Brain microvascular endothelial cell (primary cell): ENCODE data around the gene PTPRN2.

Experiments used
- DNase-seq: peaks from one replicate; pipeline ENCODE4 v3.0.0-alpha.2; 2020
- H3K27ac ChIP-seq: fragments of 250-450 bp; sonication (Bioruptor Pico); 2 replicates; pipeline ENCODE4 v1.5.1; 2020; ENCODE audit warnings: mild to moderate bottlenecking, moderate library complexity
- H3K27me3 ChIP-seq: fragments of 250-450 bp; sonication (Bioruptor Pico); replicated peaks from 2 replicates; pipeline ENCODE4 v1.5.1; 2020; ENCODE audit warnings: mild to moderate bottlenecking
- H3K36me3 ChIP-seq: fragments of 250-450 bp; sonication (Bioruptor Pico); replicated peaks from 2 replicates; pipeline ENCODE4 v1.5.1; 2020; ENCODE audit warnings: mild to moderate bottlenecking
- H3K4me3 ChIP-seq: 2 replicates; pipeline ENCODE4 v1.5.1; 2011; ENCODE audit warnings: low read depth, mild to moderate bottlenecking, control low read depth, low read length, moderate library complexity
- in situ Hi-C: cut with HindIII; loops from 2 replicates; pipeline ENCODE4 v1.10.0; 2017; ENCODE audit warnings: low sequenced_read_pairs, low pct_ligation_motif_present
- TF ChIP-seq, protein P1 (sequence below): IDR thresholded peaks from 2 replicates; pipeline ENCODE4 v1.5.1; 2011; ENCODE audit warnings: low read depth, mild to moderate bottlenecking, moderate library complexity, low read length, control low read depth, inconsistent platforms; ENCODE audit errors: missing control alignments

The PTPRN2 gene

DNA sequence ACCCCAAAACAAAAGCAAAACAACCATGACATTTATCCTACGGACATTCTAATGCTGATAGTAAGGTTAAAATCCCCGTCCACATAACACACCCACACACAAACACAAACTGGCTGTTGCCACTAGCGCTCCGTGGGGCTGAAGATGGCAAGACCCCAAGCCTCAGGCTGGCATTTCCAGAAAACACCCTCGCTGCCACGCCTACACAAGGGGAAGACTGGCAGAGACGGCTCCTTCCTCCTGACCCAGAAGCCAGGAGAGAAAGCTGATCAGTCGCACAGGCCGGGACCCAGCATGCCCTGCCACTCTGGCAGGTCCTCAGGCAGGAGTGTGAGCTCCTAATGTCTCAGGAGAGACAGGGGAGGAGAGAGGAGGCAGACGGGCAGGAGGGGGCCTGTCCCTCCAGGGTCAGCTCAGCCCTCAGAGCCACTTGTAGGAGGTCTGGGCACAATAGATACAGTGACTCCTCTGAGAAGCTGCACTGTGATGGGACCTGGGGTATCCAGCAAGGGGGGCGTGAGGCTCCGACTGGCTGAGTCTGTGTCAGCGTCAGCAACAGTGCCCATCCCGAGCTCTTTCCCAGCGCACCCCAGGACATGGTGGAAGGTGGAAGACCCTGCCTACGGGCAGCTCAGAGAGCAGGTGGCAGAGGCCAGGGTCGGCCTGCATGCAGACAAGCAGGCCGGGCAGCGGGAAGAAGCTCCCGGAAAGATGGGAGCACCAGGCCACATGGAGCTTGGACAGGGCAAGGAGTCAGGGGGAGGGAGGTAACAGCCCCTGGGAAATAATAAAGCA, 326.9 kb downstream of the PTPRN2 start:
- no peak for DNase-seq
- Histone ChIP-seq H3K4me3 (no peak overlapping the region), H3K27me3 (no peaks in the 10 kb centered on the region), H3K36me3 (no peaks in the 10 kb centered on the region), H3K27ac (no peak overlapping the region)
- TF ChIP-seq, protein P1, sequence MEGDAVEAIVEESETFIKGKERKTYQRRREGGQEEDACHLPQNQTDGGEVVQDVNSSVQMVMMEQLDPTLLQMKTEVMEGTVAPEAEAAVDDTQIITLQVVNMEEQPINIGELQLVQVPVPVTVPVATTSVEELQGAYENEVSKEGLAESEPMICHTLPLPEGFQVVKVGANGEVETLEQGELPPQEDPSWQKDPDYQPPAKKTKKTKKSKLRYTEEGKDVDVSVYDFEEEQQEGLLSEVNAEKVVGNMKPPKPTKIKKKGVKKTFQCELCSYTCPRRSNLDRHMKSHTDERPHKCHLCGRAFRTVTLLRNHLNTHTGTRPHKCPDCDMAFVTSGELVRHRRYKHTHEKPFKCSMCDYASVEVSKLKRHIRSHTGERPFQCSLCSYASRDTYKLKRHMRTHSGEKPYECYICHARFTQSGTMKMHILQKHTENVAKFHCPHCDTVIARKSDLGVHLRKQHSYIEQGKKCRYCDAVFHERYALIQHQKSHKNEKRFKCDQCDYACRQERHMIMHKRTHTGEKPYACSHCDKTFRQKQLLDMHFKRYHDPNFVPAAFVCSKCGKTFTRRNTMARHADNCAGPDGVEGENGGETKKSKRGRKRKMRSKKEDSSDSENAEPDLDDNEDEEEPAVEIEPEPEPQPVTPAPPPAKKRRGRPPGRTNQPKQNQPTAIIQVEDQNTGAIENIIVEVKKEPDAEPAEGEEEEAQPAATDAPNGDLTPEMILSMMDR = no peak
- in situ Hi-C loops = no loop called here

DNA sequence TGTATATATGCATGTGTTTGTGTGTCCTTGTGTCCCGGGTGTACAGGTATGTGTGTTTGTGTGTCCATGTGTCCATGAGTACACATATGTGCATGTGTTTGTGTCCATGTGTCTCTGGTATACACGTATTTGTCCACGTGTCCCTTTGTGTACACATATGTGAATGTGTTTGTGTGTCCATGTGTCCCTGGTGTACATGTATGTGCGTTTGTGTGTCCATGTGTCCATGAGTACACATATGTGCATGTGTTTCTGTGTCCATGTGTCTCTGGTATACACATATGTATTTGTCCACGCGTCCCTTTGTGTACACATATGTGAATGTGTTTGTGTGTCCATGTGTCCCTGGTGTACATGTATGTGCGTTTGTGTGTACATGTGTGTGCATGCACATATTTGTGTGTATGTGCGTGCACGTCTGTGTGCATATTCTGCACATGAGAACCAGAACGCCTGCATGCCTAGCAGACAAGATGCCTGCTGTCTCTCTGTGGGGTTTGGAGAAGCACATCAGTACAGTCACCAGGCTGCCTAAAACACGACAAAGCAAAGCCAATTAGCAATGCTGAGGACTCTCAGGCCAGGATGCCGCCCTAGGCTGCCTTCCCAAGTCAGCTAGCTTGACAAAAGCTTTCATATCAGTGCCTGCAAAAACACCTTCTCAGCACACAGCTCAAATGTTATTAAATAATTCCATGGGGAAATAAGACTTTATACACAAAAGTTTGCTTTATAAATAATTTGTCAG, 327.8 kb downstream of the PTPRN2 start:
- Histone ChIP-seq H3K36me3 (no peaks in the 10 kb centered on the region), H3K4me3 (no peak overlapping the region), H3K27ac (no peak overlapping the region), H3K27me3 (no peaks in the 10 kb centered on the region)
- DNase-seq = no peak
- TF ChIP-seq, protein P1 = no peak
- in situ Hi-C loops = no loop called here

DNA sequence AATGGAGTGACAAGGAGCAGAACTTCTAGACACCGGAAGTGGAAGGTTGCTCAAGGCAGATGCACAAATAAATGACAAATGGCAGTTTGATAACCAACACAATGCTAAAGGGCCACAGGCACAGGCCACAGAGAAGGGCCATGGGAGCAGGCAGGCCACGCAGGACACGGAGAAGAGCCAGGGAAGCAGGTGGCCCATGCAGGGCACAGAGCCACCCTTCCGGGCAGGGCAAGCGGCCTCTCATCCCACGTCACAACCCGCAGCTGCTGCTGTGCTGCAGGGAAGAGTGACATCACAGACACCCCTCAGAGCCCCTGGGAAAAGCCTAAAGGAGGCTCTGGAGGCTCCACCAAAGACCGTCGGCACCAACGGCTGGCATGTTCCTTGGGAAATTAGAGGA, 328.5 kb downstream of the PTPRN2 start:
- Histone ChIP-seq H3K27me3 (no peaks in the 10 kb centered on the region), H3K27ac (no peak overlapping the region), H3K4me3 (no peak overlapping the region), H3K36me3 (no peaks in the 10 kb centered on the region)
- TF ChIP-seq, protein P1 = no peak
- in situ Hi-C loops = no loop called here
- no peak for DNase-seq

DNA sequence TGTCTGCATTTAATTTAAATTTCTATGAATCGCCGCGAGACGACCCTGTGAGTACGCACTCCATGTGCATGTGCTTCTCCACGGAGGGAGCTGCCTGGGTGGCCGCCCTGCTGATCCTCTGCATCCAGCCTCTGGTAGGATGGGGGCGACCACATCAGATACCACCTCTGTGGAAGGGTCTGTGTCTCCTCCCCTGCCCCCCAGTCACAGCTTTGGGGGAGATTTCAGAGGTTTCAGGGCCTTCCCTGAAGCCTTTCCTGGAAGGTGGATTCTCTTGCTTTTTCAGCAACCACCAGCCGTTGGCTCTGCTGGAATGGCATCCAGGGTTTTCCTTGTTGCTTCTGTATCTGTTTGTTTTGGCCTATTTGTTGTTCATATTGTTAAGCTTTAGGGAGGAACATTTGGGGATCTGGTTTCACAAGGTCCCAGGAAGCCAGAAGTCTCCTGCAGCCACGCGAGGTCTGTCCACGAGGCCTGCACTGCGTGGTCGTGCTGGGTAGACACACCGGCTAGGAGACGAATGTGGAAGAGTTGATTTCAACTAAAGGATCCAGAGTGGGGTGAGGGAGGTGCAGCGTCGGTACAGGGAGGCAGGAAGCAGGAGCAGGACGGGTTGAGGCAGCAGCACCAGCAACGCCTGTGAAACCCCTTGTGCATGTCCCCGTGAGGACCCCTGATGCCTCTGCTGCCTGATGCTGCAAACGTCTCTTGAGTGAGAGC, 329.1 kb downstream of the PTPRN2 start:
- H3K4me3 ChIP-seq = no peak overlapping the region
- H3K27ac ChIP-seq = no peak overlapping the region
- no peaks in the 10 kb centered on the region for H3K27me3 ChIP-seq
- DNase-seq = no peak
- no peaks in the 10 kb centered on the region for H3K36me3 ChIP-seq
- TF ChIP-seq, protein P1 = no peak
- in situ Hi-C loops = no loop called here

DNA sequence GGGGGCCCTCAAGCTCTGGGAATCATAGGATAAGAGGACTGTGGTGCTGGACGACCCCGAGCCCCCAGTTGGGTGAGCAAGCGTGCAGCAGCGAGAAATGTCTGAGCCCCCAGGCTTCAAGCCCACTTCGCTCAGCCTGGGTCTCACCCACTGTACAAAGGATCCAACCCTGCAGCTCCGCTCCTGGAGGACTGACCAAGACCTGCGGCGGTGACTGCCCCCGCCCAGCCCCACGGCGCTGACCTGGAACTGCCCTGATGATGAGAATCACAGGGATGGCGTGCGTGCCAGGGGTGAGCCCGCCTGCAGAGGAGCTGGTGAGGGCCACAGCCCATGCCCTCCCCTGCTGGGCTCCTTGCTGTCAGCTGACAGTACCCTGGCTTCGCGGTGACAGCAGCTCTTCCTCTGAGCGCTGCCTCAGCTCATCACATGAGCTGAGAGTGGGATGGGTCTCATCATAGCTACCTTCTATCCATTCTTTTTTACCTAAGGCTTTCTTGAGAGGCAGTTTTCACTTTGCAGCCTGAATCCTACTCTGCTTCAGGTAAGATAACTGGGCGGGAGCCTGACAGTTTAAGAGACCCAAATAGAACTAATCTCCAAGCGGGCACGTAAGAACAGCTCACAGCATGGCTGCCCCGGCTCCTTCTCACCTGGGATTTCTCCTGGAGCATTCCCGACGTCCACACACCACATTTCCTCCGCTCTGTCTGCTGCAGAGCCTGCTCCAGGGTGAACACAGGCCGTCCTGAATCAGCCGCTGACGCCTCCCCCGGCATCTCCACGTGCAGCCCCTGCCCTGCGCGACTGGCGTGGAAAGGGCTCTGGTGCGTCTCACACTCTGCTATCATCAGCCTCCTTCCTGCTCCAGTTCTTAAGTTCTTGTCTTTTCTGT, 329.9 kb downstream of the PTPRN2 start:
- Histone ChIP-seq H3K4me3 (no peak overlapping the region), H3K27me3 (no peaks in the 10 kb centered on the region), H3K27ac (no peak overlapping the region), H3K36me3 (no peaks in the 10 kb centered on the region)
- no peak for DNase-seq
- in situ Hi-C loops = no loop called here
- TF ChIP-seq, protein P1 = no peak
